NCI-H1092 treated with DMSO at 0.1 percent for 48 hours (cell line): ENCODE measurements around the gene CFD.

Source experiments
- DNase-seq: peaks from one replicate; lab custom pipeline; 2025; lab: John Stamatoyannopoulos, UW

CFD gene

DNA sequence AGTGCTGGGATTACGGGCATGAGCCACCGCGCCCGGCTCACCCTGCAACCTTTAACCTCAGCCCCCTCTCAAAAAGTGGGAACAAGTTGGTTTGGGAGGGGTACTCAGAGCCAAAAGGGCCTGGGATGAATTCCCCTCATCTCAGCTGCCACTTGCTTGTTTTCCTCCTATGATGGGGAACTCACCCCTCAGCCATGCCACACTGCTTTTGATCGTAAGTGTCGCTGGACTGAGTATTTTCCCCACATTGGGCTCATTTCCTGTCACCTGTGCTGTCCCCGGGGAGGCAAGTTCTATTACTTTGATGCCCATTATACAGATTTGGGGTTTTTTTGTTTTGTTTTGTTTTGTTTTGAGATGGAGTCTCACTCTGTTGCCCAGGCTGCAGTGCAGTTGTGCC, 47.0 kb downstream of the CFD start:
- no peak for DNase-seq

DNA sequence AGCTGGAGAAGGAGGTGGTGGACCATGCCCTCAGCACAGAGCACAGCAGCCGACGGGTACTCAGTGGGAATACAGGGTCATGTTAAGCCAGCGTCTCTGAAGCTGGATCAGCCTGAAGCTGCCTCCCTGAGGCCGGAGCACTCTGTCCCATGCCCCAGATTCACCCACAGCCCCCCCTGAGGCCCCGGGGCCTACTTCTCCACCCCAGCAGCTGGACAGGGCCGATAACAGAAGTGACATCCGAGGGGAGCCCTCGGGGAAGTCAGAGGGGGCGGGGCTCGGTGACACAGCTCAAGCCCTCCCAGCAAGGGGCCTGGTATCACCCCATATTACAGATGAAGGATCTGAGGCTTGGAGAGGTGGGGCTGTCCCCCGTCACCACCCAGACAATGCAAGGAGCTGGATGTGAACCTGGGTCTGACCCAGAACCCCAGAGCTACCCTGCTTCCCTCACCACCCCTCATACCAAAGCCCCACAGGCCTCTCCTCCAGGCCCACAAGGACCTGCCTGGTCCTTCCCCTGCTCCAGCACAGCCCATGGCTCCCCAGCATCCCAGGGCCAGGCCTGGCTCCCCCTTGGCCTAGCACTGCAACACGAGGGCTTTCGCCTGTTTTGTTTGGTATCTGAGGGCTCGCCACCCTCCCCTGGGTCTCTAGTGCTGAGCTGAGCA, 47.9 kb downstream of the CFD start:
- DNase-seq = no peak

DNA sequence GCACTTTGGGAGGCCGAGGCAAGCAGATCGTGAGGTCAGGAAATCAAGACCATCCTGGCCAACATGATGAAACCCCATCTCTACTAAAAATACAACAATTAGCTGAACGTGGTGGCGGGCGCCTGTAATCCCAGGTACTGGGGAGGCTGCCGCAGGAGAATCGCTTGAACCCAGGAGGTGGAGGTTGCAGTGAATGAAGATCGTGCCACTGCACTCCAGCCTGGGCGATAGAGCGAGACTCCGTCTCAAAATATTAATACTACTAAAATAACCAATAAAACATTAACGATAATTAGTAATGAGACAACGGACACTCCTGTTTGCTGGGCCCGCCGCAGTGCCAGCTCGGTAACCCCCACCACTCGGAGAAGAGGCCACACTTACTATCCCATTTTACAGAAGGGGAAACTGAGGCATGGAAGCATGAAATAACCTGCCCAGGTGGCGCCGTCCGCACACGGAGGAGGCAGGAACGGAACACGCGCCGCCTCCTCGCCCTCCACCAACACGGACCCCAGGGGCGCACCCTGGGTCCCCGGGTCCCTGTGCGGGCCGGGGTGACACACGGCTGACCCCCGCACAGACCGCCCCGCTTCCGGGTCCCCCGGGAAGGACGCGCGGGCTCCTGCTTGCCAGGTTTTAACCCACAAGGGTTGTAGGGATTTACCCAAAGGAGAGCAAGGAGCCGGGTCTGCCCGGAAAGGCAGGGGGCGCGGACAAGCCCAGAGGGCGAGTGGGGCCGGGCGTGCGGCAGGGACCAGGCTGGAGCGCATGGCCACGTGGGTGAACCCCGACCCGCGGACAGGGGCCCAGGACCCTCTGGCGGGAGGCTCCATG, 52.0 kb downstream of the CFD start:
- no peak for DNase-seq

DNA sequence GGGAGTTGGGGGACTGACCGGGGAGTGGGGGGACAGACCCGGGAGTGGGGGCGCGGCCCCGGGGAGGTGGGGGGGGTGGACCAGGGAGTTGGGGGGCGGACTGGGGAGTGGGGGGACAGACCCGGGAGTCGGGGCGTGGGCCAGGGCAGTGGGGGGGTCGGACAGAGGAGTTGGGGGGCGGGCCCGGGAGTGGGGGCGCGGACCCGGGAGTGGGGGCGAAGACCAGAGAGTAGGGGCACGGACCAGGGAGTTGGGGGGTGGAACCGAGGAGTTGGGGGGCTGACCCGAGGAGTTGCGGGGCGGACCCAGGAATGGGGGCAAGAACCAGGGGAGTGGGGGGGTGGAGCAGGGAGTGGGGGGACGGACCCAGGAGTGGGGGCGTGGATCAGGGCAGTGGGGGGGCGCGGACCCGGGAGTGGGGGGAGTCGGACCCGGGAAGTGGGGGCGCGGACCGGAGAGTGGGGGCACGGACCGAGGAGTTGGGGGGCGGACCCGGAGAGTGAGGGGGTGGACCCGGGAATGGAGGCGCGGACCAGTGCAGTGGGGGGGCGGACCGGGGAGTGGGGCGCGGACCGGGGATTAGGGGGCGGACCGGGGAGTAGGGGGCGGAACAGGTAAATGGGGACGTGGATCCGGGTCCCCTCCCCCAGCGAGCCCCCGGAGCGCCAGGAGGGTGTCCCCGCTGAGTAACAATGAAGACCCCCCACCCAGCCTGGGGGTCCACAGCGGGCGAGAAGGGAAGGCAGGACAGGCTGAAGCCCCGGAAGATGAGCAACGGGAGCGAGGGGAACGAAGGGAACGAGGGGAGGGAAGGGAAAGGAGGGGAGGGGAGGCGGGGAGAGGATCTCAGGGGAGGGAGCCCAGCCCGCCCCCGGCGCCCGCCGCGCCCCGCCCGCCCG, 53.0 kb downstream of the CFD start:
- peak; percentile 60 for DNase-seq
